Epithelial cell of proximal tubule (primary cell): ENCODE measurements around the gene ZNF428. TPM values are rescaled to one million over a fixed set of nuclear protein-coding genes. Genes with fewer than 3 reads are reported as not detected.
A peak's percentile ranks its signal among the peaks of the same experiment; 100 is the strongest.

Experiments used
- DNase-seq: peaks from one replicate; pipeline ENCODE4 v3.0.0-alpha.2; 2011; ENCODE audit warnings: low read depth
- H3K4me3 ChIP-seq: 2 replicates; pipeline ENCODE4 v1.5.1; 2011; ENCODE audit warnings: low read depth, mild to moderate bottlenecking, low read length
- CTCF ChIP-seq: conservative IDR thresholded peaks from 2 replicates; pipeline ENCODE4 v1.5.1; 2012; ENCODE audit warnings: low read depth, mild to moderate bottlenecking, low read length
- total RNA-seq: library from RNA; depleted of rRNA; stranded (reverse); fragments of >200 nt; gene quantifications from 2 replicates; pipeline ENCODE4 v1.2.3, GENCODE V29; 2015

Gene ZNF428
- total RNA-seq, result 36.7 and 60.7 TPM in 2 replicates

- no peak for TF ChIP-seq CTCF
- peak within 1 kb of the TSS; percentile 84 for H3K4me3 ChIP-seq
- no peak for DNase-seq
Observed at GRCh38 chr19:43619262-43620060, at the start of gene ZNF428. Gene ZNF428, minus strand, starts transcription at chr19:43619629. Its CDS starts 5,325 bp downstream, at chr19:43614304.

GRCh38 chr19:43668406-43669109 lies 49.1 kb upstream of the ZNF428 start:
- no peak for TF ChIP-seq CTCF
- peak overlapping the region; percentile 81 for H3K4me3 ChIP-seq
- DNase-seq, result peak; percentile 98

GRCh38 chr19:43667876-43668405 lies 48.5 kb upstream of the ZNF428 start:
- no peak for TF ChIP-seq CTCF
- DNase-seq, result no peak
- H3K4me3 ChIP-seq, result peak overlapping the region; percentile 61

GRCh38 chr19:43667126-43667875 lies 47.9 kb upstream of the ZNF428 start:
- no peak for DNase-seq
- TF ChIP-seq CTCF, result no peak
- peak overlapping the region; percentile 61 for H3K4me3 ChIP-seq

GRCh38 chr19:43664018-43664417 lies 44.6 kb upstream of the ZNF428 start:
- DNase-seq, result no peak
- no peak for TF ChIP-seq CTCF
- no peak overlapping the region for H3K4me3 ChIP-seq

- peak; percentile 58 for TF ChIP-seq CTCF
- no peak overlapping the region for H3K4me3 ChIP-seq
- DNase-seq, result no peak
Observed at GRCh38 chr19:43662487-43662886, 43.1 kb upstream of the ZNF428 start.
